ENCODE results near the gene PRKCH. TPM values are rescaled to one million over a fixed set of nuclear protein-coding genes. Genes with fewer than 3 reads are reported as not detected.
A peak's percentile ranks its signal among the peaks of the same experiment; 100 is the strongest.
"Not testable (repeated sequence)": the region's sequence is repeated elsewhere in the genome, so short reads cannot be mapped to it uniquely, and the experiment has no call there.

PRKCH gene
- total and polyA plus RNA-seq, 2 donors (not counting 3 experiments of a cell fraction or from before 2014, with no cell fraction given): 97.7 to 103 TPM

GRCh38 chr14:61527325-61528100 is 206.1 kb downstream of the PRKCH start:
- DNase-seq (ENCODE audit: low read depth, low spot score) (peak; percentile 71), FAIRE-seq (no peak)
- ChIA-PET CTCF (interaction anchor here (0.5 to 1.6 kb wide), 6 partner anchors 9 to 129 kb away, joined by 3 to 4 read pairs (median 3); no protein-coding TSS in a partner anchor), POLR2A (no interaction called here)
- intact Hi-C loops (cut with micrococcal nuclease): loop anchor here (1.0 kb wide), 3 partner anchors 10 to 51 kb away; no protein-coding TSS in a partner anchor
- dilution Hi-C loops (cut with MboI; ENCODE audit: extremely low pct_ligation_motif_present, low sequenced_read_pairs): no loop called here
- no peaks in the 10 kb centered on the region for H3K9me1 ChIP-seq (replicated peaks; ENCODE audit: control insufficient read depth, extremely low read depth, insufficient read depth, low read length)
- H3K4me1 ChIP-seq (ENCODE audit: control insufficient read depth, extremely low read depth, insufficient read depth, low read length): peaks cover 73% of the 10 kb centered on the region
- H3K27ac ChIP-seq (ENCODE audit: insufficient read depth, low read depth, low read length): peak overlapping the region; percentile 89
- TF ChIP-seq POLR2AphosphoS5 (IDR thresholded peaks at IDR 0.05; ENCODE audit: insufficient read depth, low read depth, low read length) (peak; percentile 0), MYC (IDR thresholded peaks at IDR 0.05; ENCODE audit: low read depth, low read length) (no peak)
- no peaks in the 10 kb centered on the region for H3K79me2 ChIP-seq (ENCODE audit: control insufficient read depth, insufficient read depth, low read length)
- H3K9ac ChIP-seq (replicated peaks; ENCODE audit: extremely low read depth, insufficient read depth, low read length): peak overlapping the region; percentile 10
- H3K4me3 ChIP-seq (replicated peaks in 1 of 3; ENCODE audit: insufficient read depth in 1 of 3, low read depth in 1 of 3, low read length in 3 of 3): no peak overlapping the region
- H3K36me3 ChIP-seq (ENCODE audit: control insufficient read depth in 2 of 2, extremely low read depth in 1 of 2, insufficient read depth in 2 of 2, low read length in 2 of 2): peaks cover 4 to 5% of the 10 kb centered on the region in 2 experiments
- BruUV-seq (replicated peaks): no TSS peak
- no peaks in the 10 kb centered on the region for H4K20me1 ChIP-seq (replicated peaks; ENCODE audit: control insufficient read depth, extremely low read depth, insufficient read depth, low read length)
- H3K9me3 ChIP-seq (replicated peaks; ENCODE audit: control insufficient read depth, insufficient read depth, low read length): no peaks in the 10 kb centered on the region
- peak overlapping the region; percentile 34 for H3K4me2 ChIP-seq (ENCODE audit: insufficient read depth, low read length)
- no peak overlapping the region for H2AFZ ChIP-seq (ENCODE audit: low read depth, low read length)
- H3K27me3 ChIP-seq (ENCODE audit: control insufficient read depth in 2 of 2, insufficient read depth in 2 of 2, low read length in 2 of 2): no peaks in the 10 kb centered on the region

- no peak for TF ChIP-seq GATA2 (IDR thresholded peaks at IDR 0.05; ENCODE audit: insufficient read depth, insufficient read length, low read depth, low read length)
- no peak for TF ChIP-seq POLR2A (IDR thresholded peaks at IDR 0.05; ENCODE audit: low read depth, low read length)
- no peaks in the 10 kb centered on the region for H3K9me1 ChIP-seq (replicated peaks; ENCODE audit: control insufficient read depth, extremely low read depth, insufficient read depth, low read length)
These were observed 207.2 kb downstream of the PRKCH start for GRCh38 chr14:61528591-61529021.

GRCh38 chr14:61529360-61529759 is 208.0 kb downstream of the PRKCH start:
- H3K4me1 ChIP-seq (ENCODE audit: control insufficient read depth, extremely low read depth, insufficient read depth, low read length): peaks cover 71% of the 10 kb centered on the region
- H4K20me1 ChIP-seq (replicated peaks; ENCODE audit: control insufficient read depth, extremely low read depth, insufficient read depth, low read length); H3K27ac ChIP-seq (ENCODE audit: insufficient read depth, low read depth, low read length); H3K9me3 ChIP-seq (replicated peaks; ENCODE audit: control insufficient read depth, insufficient read depth, low read length); H3K27me3 ChIP-seq (ENCODE audit: control insufficient read depth in 2 of 2, insufficient read depth in 2 of 2, low read length in 2 of 2); BruUV-seq (replicated peaks); H3K9me1 ChIP-seq (replicated peaks; ENCODE audit: control insufficient read depth, extremely low read depth, insufficient read depth, low read length); H3K36me3 ChIP-seq (ENCODE audit: control insufficient read depth in 2 of 2, extremely low read depth in 1 of 2, insufficient read depth in 2 of 2, low read length in 2 of 2); H2AFZ ChIP-seq (ENCODE audit: low read depth, low read length); H3K9ac ChIP-seq (replicated peaks; ENCODE audit: extremely low read depth, insufficient read depth, low read length); intact Hi-C loops (cut with micrococcal nuclease); dilution Hi-C loops (cut with MboI; ENCODE audit: extremely low pct_ligation_motif_present, low sequenced_read_pairs); H3K4me2 ChIP-seq (ENCODE audit: insufficient read depth, low read length); CTCF ChIA-PET; H3K4me3 ChIP-seq (replicated peaks in 1 of 3; ENCODE audit: insufficient read depth in 1 of 3, low read depth in 1 of 3, low read length in 3 of 3); FAIRE-seq; H3K79me2 ChIP-seq (ENCODE audit: control insufficient read depth, insufficient read depth, low read length); DNase-seq (ENCODE audit: low read depth, low spot score): not testable (repeated sequence)
- POLR2A ChIA-PET: interaction anchor here (0.8 kb wide), 1 partner anchor 10 kb away, joined by 5 read pairs; no protein-coding TSS in a partner anchor

More at GRCh38 chr14:61528591-61529021, 207.2 kb downstream of the PRKCH start:
- ChIA-PET CTCF (no interaction called here), POLR2A (interaction anchor here (0.8 kb wide), 1 partner anchor 10 kb away, joined by 5 read pairs; no protein-coding TSS in a partner anchor)
- H3K27me3 ChIP-seq (ENCODE audit: control insufficient read depth in 2 of 2, insufficient read depth in 2 of 2, low read length in 2 of 2): no peaks in the 10 kb centered on the region
- no TSS peak for BruUV-seq (replicated peaks)
- H3K79me2 ChIP-seq (ENCODE audit: control insufficient read depth, insufficient read depth, low read length): peaks cover 4% of the 10 kb centered on the region
- peaks cover 75% of the 10 kb centered on the region for H3K4me1 ChIP-seq (ENCODE audit: control insufficient read depth, extremely low read depth, insufficient read depth, low read length)
- DNase-seq (ENCODE audit: low read depth, low spot score) (no peak), FAIRE-seq (no peak)
- no peak overlapping the region for H3K9ac ChIP-seq (replicated peaks; ENCODE audit: extremely low read depth, insufficient read depth, low read length)
- dilution Hi-C loops (cut with MboI; ENCODE audit: extremely low pct_ligation_motif_present, low sequenced_read_pairs): no loop called here
- H3K9me3 ChIP-seq (replicated peaks; ENCODE audit: control insufficient read depth, insufficient read depth, low read length): no peaks in the 10 kb centered on the region
- no peak overlapping the region for H3K27ac ChIP-seq (ENCODE audit: insufficient read depth, low read depth, low read length)
- no peaks in the 10 kb centered on the region for H4K20me1 ChIP-seq (replicated peaks; ENCODE audit: control insufficient read depth, extremely low read depth, insufficient read depth, low read length)
- H3K36me3 ChIP-seq (ENCODE audit: control insufficient read depth in 2 of 2, extremely low read depth in 1 of 2, insufficient read depth in 2 of 2, low read length in 2 of 2): peaks cover 4 to 5% of the 10 kb centered on the region in 2 experiments
- no peak overlapping the region for H3K4me3 ChIP-seq (replicated peaks in 1 of 3; ENCODE audit: insufficient read depth in 1 of 3, low read depth in 1 of 3, low read length in 3 of 3)
- H2AFZ ChIP-seq (ENCODE audit: low read depth, low read length): no peak overlapping the region
- intact Hi-C loops (cut with micrococcal nuclease): no loop called here
- no peak overlapping the region for H3K4me2 ChIP-seq (ENCODE audit: insufficient read depth, low read length)
